SW480 (cell line): ENCODE data around the gene SERINC4.
A peak's percentile ranks its signal among the peaks of the same experiment; 100 is the strongest.
"Not testable (repeated sequence)": the region's sequence is repeated elsewhere in the genome, so short reads cannot be mapped to it uniquely, and the experiment has no call there.

Source experiments
- DNase-seq: peaks from one replicate; pipeline ENCODE4 v3.0.0-alpha.2; 2016; ENCODE audit warnings: low spot score

SERINC4 gene

GRCh38 chr15:43799945-43800285 lies at the start of gene SERINC4:
Gene SERINC4, minus strand, starts transcription at chr15:43800220. Its CDS starts 234 bp downstream, at chr15:43799986.
- no peak for DNase-seq

GRCh38 chr15:43845421-43845820 lies 45.4 kb upstream of the SERINC4 start:
- DNase-seq, result no peak

- DNase-seq, result not testable (repeated sequence)
Observed at GRCh38 chr15:43832485-43832884, 32.5 kb upstream of the SERINC4 start.

DNA sequence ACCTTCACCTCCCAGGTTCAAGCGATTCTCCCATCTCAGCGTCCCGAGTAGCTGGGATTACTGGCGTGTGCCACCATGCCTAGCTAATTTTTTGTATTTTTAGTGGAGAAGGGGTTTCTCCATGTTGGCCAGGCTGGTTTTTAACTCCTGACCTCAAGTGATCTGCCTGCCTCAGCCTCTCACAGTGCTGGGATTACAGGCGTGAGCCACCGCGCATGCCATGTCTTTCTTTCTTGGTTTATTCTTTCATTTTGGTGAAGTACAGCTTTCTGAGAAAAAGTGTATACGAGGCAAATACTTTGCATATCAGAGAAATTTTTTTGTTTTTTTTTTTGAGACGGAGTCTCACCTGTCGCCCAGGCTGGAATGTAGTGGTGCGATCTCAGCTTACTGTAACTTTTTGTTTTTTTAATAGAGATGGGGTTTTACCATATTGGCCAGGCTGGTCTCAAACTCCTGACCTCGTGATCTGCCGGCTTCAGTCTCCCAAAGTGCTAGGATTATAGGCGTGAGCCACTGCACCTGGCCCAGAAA lies 31.6 kb upstream of the SERINC4 start:
- not testable (repeated sequence) for DNase-seq

- DNase-seq, result not testable (repeated sequence)
Observed at GRCh38 chr15:43830691-43831275, 30.8 kb upstream of the SERINC4 start.

- not testable (repeated sequence) for DNase-seq
Observed at GRCh38 chr15:43829951-43830540, 30.0 kb upstream of the SERINC4 start.

DNA sequence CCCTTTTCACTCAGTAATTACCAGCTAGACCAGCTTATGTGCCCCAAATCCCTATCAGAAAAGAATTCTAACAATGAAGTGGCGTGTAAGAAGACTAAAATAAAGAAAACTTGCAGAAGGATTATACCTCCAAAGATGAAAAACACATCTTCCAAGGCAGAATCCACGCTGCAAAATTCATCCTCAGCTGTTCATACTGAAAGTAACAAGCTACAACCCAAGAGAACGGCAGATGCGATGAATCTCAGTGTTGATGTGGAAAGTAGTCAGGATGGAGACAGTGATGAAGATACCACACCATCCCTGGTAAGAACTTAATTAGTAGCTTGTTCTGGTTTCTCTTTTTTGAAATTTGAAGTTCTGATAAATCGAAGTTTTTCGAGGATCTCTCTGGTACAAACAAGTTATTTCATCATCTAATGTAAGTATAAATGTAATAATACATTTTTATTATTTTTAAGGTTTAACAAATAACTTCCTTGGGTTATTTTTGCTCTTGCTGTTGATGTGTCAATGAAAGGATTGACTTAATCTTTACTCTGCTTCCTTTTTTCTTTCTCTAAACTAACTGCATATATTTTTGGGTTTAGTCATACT lies 28.1 kb upstream of the SERINC4 start:
- DNase-seq, result no peak

- peak; percentile 34 for DNase-seq
Observed at GRCh38 chr15:43826508-43827341, 26.7 kb upstream of the SERINC4 start, which contains the start of gene WDR76. Gene WDR76, plus strand, starts transcription at chr15:43827002. Its CDS starts 31 bp downstream, at chr15:43827033.

DNA sequence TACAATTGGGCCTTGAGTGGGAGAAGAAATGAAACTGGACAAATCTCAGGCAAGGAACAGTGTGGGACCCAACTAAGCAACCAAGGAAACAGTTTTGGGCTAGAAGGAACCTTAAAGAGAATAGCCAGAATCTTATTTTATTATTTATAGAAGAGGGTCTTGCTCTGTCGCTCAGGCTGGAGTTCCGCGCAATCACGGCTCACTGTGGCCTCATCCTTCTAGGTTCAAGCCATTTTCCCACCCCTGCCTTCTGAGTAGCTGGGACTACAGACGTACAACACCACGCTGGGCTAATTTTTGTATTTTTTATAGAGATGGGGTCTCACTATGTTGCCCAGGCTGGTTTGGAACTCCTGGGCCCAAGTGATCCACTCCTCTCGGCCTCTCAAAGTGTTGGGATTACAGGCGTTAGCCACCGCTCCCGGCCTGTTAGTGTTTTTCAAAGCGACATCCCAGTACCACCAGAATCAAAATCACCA lies 26.0 kb upstream of the SERINC4 start:
- no peak for DNase-seq

- DNase-seq, result not testable (repeated sequence)
Observed at GRCh38 chr15:43825305-43825704, 25.3 kb upstream of the SERINC4 start.

DNA sequence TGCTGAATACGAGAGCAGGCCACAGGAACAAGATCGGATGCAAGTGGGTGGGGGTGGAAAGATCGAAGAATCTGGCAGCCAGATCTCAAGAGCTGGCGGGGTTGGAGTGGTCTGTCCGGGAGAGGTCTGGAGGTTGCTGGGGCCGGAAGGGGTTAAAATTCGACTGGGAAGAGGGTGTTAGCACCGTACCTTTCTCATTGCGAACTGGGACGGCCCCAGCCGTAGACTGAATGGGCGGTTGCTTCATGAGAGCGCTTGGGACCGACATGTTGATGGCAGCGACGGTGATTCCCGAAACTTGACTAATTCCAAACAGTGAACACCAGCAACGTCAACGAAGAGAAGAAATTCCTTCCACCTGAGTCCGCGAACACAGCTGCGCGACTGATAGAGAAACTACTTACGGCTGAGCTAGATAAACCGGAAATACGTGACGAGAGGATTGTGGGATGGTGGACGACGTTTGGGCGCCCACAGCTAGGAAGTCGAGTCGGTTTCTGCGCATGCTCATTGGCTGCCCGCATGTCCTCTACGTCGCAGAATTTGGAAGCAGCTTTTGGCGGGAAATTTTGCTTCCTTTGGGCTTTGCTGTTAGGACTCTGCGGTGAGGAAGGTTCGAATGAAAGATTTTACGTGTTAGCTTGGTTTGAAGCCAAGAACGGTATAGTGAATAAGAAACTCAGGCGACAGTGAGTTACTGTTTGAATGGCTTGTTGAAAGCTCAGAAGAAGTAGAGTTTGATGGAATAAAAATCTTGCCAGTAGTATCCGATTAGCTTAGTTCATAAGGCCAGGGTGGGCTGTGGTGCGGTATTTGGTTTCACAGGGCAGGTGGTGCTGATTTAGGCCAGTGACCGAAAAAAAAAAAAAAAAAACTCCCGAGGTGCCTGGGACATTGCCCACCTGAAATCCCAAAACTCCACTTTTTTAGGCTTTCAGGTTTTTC lies 24.6 kb upstream of the SERINC4 start, which contains the start of gene MFAP1:
TSS of gene MFAP1 (minus strand) at position 389 of the 945 bp plus-strand sequence. CDS start at position 268, 121 bp downstream.
- DNase-seq, result peak; percentile 95

- DNase-seq, result no peak
Observed at GRCh38 chr15:43821505-43821904, 21.5 kb upstream of the SERINC4 start.

GRCh38 chr15:43815064-43815463 lies 15.0 kb upstream of the SERINC4 start:
- not testable (repeated sequence) for DNase-seq

GRCh38 chr15:43808960-43809678 lies 9.1 kb upstream of the SERINC4 start:
- DNase-seq, result no peak

GRCh38 chr15:43808435-43808950 lies 8.5 kb upstream of the SERINC4 start:
- no peak for DNase-seq

GRCh38 chr15:43802676-43803075 lies 2.7 kb upstream of the SERINC4 start:
- not testable (repeated sequence) for DNase-seq

- peak; percentile 81 for DNase-seq
Observed at GRCh38 chr15:43800286-43801141, 494 bp upstream of the SERINC4 start, which contains the start of gene HYPK. Gene HYPK, plus strand, starts transcription at chr15:43800599. Its CDS starts 24 bp downstream, at chr15:43800623.

DNA sequence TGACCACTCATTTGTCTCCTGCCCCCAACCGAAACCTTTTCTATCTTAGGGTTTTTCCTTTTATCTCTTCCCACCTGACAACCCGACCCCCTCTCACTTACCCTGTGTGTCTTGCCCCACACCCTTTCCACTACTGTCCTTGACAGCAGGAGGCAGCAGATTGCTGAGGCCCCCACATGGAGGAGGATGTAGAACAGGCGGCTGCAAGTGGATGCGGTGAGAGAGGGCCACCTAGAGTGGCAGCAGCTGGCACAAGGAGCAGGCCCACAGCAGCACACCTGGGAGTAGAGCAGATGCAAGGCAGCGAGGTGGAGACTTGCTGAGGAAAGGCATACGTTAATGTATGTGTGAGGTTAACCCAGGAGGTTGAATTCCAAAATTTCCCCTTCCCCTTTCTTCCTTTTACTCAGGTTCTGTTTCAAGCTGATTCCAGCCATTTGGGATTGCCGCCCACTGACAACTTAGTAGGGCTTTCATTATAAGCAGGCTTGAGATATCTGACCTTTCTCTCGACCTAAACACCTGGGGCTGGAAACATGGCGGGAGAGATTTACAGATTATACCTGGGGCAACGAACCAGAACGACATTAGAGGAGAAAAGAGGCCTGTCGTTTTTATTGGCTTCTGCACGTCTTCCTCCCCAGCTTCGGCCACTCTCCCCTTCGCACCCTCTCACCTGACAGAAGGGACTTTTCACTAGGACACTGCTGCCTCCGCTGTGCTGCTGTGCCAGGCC lies 643 bp downstream of the SERINC4 start:
- DNase-seq, result no peak
